DMS79 treated with DMSO at 0.1 percent for 48 hours (cell line): Measurements from ENCODE around the gene PRR11.
"Not testable (repeated sequence)": the region's sequence is repeated elsewhere in the genome, so short reads cannot be mapped to it uniquely, and the experiment has no call there.

Experiments
- DNase-seq: peaks from one replicate; lab custom pipeline; 2025; lab: John Stamatoyannopoulos, UW

PRR11 gene

DNA sequence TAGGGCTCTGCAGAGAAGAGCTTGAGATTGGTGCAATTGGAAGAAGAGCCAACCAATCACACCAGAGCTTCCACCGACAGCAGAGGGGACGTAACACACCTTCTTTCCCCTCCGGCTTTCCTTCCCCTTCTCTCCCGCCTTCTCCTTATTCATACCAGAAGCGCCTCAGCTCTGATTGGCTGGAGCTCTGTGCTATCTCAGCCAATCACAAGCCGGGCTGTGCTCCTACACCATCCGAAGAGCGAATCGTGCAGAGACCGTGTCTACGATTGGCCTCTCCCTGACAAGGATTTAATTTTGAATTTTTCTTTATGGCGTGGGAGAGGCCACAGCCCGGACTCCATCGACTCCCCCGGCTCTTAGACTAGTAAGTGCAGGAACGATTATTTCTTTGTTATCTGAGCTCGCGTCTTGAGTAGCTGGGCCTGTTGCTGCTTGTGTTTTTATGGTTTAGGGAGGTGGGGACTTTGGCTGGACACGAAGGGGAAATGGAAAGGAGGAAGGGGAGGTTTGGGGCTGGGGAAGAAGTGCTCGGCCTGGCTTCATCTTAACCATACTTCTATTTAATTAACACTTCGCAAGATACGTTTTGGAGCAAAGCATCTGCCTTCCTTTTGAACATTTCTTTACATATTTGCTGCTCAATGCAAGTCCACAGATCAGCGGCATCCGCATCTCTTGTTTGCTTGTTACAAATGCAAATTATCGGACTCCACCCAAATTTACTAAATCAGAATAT lies at the start of gene PRR11:
Gene PRR11 (plus strand): TSS at position 308 of the 739 bp plus-strand sequence. CDS start 14,007 bp downstream, outside the sequence.
- DNase-seq: peak; percentile 99

DNA sequence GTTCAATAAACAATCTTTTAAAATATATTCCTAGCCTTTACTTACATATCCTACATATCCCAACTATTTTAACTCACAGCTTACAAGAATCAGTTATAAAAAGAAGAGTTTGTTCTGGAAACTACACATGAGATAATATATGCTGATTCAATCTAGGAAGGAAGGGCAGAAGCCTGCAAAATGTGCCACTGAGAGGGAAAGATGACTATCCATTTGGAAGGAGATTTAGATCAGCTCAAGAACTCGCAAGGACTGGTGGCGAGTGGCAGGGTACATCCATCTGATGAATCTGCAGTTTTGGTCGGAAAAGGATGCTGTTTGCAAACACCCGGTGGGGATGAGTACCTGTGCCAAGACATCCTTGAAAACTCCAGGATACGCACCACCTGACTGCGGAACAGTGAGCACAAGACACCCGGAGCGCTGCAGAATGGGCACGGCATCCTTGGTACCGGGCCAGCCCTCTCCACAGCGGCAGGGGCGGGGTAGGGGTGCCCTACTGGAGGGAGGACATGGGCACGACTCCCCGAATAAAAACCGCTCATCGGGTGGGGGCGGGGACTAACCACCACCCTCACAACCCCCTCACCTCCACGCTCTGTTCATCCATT lies 49.6 kb upstream of the PRR11 start:
- peak; percentile 28 for DNase-seq

DNA sequence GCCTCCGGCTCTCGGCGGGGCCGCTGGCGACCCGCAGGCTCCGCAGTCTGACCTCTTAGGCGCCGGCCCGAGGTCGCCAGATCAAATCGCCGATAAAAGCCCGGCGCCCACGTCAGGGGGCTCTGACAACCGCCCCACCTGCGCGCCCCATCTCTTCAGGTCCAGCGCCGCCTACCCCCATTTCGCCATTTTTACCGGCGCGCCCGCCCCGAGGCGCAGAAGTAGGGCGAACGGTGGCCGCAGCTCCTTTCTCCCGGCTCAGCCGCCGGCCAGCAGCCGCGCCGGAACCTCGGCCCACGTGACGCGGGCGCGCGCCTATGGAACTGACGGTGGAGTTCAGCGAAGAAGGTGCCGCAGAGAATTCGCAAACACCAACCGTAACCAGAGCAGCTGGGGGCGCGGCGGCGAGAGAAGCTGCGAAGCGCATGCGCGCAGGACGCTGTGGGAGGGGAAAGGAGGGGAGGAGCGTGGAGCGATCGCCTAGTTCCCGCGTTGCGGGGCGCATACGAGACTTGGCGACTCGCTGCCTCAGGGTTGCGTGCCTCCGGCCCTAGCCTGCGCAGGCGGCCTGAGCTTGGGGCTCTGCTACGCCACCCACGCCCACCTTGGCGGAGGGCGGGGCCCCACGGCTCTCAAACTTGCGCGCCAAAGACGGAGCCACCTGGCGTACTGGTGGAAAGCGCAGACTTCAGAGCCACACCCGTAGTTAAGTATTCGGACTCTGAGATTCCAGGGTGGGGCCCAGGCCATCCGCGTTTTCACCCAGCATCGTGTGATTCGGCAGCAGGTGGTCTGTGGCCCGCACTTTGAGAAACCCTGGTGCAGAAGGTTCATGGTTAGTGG lies 48.9 kb upstream of the PRR11 start, which contains the start of gene TRIM37:
Gene TRIM37 (minus strand): TSS at position 418 of the 843 bp plus-strand sequence. CDS start 419 bp downstream, outside the sequence.
- peak; percentile 91 for DNase-seq

DNA sequence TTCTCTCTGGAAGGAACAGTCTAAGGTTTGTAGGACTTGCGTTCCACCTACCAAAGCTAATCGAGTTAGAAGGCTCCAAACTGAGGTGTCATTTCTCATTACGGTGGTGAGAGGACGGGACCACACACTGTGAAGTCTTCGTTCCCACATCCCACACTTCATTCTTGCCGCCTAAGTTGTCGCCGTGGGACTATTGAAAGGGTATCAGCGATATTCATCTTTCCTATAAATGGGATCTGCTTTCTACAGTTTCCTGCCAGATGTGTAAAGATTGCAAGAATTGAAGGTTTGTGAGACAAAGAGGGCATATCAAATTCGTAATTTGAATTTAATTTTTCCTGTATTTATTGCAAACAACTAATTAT lies 48.3 kb upstream of the PRR11 start:
- DNase-seq: no peak

DNA sequence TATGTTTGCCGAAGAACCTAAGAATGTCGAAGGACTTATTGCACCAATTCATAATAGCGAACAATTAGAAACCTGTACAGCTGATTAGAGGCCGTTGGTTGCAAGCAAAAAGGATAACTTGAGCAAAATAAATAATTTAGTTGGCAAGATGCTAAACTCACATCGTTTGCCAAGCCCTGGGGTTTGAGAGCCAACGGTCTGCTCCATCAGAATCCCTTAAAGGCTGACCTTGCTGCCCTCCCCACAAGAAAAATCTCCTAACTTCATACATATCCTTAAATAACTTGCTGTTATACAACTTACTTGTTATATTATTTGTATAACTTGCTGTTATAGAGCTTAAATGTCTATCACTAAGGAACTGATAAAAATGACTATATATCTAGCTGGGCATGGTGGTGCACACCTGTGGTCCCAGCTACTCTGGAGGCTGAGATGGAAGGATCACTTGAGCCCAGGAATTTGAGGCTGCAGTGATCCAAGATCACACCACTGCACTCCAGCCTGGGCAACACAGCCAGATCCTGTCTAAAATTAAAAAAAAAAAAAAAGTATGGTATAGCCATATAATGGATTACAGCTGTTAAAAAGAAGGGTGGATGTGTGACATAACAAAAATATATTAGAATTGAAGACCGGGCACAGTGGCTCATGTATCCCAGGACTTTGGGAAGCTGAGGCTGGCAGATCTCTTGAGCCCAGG lies 47.0 kb upstream of the PRR11 start:
- DNase-seq: no peak

DNA sequence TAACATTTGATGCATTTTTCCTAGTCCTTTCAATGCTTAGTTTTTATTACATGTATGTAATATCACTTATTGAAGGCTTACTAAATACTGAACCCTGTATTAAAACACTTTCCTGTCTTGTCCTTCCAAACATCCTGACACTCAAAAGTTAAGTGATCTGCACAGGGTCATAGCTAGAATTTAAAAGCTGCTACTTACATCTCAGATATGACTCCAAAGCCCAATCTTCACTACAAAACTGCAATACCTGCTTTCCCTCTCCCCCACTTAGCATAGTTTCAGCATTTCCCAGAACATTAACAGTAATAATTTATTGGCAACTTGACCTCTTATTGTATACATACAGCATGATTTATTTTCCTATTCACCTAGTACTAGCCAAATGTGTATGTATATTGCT lies 44.6 kb upstream of the PRR11 start:
- no peak for DNase-seq

DNA sequence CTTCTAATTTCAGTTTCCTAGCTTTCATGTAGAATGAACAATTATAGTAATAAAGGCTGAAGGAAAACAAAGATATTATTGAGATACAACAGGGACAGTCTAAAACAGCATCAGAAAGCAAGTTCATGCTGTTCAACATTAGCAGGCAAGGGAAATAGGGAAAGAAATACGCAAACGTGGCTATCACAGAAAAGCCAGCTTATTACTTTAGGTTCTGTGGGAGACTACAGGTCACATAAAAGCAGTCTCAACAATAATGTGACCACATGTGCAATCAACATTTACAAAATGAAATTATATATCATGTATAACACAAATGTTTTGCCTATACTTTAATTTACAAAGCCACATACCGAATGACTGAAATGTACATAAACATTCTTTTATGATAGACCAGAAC lies 44.0 kb upstream of the PRR11 start:
- no peak for DNase-seq

DNA sequence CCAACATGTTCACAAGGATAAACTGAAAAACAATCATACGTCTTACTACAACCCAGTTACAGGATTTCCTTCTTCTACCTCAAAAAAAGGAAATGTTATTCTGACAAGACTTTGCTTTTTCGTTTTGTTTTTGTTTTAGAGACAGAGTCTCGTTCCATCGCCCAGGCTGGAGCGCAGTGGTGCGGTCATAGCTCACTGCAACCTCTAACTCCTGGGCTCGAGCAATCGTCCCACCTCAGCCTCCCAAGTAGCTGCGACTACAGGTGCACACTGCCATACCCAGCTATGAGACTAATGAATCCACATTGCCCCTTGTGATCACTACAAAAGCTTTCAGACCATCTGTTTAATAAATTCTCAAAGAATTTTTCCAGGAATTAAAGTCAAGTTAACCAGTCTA lies 40.1 kb upstream of the PRR11 start:
- DNase-seq: no peak

DNA sequence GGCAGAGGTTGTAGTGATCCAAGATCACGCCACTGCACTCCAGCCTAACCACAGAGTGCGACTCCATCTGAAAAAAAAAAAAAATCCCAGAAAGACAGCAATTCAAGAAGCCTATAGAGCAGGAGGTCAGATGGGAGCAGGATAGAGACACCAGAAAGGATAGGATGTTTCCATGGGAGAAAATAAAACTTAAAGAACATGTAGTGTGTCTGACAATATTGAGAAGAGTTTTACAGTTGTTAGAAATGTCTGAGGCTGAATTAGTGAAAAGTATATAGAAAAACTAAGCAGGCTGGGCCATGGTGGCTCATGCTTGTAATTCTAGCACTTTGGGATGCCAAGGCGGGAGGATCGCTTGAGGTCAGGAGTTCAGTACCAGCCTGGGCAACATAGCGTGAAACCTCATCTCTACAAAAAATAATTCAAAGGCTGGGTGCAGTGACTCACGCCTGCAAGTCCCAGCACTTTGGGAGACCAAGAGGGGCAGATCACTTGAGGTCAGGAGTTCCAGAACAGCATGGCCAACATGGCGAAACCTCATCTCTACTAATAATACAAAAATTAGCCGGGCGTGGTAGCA lies 33.6 kb upstream of the PRR11 start:
- DNase-seq: no peak

DNA sequence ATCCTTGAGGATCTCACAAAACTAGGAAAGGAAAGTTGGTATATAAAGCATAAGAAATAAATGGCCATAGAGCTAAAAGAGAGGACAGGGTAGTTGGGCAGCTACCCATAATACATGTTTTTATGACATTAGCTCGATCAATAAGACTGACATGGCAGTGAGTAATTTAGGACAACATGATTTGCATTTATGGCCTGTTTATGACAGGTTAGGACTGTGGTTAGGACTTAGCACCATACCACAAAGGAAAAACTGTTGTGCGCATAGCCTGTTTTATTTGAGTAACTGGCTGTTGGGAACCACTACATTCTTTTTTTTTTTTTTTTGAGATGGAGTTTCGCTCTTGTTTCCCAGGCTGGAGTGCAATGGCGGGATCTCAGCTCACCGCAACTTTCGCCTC lies 30.9 kb upstream of the PRR11 start:
- DNase-seq: no peak

DNA sequence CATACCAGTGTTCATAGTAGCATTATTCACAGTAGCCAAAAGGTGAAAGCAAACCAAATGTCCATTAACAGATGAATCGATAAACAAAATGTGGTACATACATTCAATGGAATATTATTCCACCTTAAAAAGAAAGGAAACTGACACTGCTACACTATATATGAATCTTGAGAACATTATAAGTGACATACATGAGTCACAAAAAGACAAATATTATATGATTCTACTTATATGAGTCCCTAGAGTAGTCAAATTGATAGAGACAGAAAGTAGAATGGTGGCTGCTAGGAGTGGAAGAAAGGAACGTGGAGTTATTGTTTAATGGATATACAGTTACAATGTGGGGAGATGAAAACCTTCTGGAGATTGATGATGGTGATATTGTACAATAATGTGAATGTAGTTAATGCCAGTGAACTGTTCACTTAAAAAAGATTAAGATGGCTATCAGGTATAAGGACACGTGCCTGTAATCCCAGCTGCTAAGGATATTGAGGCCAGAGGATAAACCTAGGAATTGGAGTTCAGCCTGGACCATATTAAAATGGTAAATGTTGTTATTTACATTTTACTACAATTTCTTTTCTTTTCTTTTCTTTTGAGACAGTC lies 28.6 kb upstream of the PRR11 start:
- DNase-seq: no peak

DNA sequence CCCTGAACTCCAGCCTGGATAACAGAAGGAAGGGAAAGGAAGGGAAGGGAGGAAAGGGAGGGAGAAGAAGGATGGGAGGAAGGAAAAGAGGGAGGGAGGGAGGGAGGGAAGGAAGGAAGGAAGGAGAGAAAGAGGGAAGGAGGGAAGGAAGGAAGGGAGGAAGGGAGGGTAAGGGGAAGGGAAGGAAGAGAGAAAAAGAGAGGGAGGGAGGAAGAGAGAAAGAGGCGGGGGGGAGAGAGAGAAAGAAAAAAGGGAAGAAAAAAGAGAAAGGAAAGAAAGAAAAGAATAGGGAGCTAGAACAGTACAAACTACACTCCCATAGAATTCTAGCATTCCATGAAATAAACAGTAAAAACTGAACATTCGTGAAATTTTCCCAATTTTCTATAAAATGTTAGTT lies 25.7 kb upstream of the PRR11 start:
- no peak for DNase-seq

DNA sequence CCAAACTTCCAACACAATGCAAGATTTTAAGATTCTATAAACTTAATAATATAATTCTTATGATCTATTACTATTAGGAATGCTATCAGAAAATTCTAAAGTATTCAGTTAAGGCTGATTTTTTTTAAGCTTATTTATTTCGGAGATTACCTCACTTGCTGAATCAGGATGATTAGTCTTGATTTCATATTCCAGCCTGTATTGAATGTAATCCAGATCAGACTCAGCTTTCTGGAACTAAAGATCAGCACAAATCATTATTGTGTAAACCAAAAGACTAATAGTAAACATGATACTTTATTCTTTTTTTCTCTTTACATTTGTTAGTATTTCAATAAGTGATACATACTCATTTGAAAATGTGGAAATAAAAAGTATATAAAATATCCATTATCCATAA lies 24.4 kb upstream of the PRR11 start:
- no peak for DNase-seq

DNA sequence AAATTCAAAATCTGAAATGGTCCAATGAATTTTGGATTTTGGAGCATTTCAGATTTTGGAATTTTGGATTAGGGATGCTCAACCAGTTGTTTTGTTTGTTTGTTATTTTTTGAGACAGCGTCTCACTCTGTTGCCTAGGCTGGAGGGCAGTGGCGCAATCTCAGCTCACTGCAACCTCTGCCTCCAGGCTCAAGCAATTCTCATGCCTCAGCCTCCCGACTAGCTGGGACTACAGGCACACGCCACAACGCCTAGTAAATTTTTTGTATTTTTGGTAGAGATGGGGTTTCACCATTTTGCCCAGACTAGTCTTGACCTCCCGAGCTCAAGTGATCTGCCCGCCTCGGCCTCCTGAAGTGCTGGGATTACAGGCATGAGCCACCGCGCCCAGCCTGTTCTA lies 17.2 kb upstream of the PRR11 start:
- DNase-seq: not testable (repeated sequence)

DNA sequence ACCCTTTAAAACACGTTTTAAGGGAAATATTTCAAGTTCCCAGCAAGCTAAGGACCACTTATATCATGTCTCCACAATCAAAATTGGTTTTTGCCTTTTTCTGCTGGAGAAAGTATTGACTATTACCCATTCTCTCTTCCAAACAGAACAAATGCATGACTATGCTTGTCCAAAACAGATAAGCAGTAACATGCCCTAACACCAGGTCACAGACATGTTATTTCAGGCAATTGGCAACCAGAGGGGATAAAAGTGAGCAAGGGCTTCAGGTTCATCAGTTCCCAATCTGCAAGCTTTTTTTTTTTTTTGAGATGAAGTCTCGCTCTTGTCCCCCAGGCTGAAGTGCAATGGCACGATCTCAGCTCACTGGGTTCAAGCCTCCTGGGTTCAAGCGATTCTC lies 15.6 kb upstream of the PRR11 start:
- DNase-seq: no peak

DNA sequence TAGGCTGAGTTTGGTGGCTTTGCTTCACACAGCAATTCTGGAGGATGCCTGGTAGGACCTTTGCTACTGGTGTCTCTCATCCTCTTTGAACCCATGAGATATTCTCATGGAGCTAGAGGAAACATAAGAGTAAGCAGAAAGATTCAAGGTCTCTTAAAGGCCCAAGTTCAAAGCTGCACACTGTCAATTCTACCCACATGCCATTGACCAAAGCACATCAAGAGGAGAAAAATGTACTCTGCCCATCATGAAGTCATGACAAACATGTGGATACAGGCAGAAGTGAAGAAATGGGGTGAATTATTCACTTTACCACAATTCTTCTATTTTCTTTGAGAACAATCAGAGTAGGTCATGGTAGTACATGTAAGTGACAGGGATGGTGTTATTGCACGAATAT lies 13.7 kb upstream of the PRR11 start:
- DNase-seq: no peak

DNA sequence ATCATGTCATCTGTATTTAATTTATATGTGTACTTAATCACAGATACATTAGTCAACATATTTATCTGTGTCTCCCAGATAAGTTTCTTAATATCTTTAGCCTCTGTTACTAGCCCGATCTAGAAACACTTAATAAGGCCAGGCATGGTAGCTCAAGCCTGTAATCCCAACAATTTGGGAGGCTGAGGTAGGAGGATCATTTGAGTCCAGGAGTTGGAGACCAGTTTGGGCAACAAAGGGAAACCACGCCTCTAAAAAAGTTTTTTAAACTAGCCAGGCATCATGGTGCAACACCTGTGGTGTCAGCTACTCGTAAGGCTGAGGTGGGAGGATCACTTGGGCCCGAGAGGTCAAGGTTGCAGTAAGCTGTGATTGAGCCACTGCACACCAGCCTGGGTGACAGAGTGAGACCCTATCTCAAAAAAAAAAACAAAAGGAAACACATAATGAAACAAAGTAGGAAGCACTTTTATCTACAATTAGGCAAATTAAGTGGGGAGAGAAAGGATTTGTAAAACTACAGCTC lies 9.9 kb upstream of the PRR11 start:
- DNase-seq: no peak

DNA sequence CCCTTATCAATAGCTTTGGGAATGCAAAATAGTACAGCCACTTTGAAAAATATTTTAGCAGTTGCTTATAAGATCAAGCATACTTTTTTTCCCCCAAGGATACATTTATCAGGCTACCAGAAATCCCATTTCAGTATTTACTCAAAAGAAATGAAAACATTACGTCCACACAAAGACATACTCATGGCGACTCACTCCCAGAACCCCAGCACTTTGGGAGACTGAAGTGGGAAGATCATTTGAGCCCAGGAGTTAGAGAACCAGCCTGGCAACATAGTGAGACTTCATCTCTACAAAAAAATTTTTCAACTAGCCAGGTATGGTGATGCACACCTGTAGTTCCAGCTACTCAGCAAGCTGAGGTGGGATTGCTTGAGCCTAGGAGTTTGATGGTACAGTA lies 6.5 kb upstream of the PRR11 start:
- DNase-seq: no peak

DNA sequence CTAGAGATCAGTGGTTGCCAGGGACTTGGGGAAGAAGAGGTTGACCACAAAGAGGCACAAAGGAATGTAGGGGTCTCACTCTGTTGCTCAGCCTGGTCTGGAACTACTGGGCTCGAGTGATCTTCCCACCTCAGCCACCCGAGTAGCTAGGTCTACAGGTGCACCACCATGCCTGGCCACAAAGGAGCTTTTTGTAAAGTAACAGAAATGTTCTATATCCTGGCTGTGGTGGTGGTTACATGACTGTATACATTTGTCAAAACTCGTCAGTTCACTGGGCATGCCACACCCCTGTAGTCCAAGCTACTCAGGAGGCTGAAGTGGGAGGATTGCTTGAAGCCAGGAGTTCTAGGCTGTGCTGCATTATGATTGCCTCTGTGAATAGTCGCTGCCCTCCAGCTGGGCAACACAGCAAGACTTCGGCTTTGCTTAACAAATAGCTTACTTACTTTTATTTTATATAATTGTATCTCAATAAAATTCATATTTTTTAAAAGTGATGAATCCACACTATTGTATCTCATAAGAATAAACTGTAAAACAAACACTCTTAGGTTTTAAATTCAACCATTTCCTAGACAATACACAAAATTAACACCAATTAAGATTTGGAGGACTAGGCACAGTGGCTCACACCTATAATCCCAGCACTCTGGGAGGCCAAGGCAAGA lies 5.6 kb upstream of the PRR11 start:
- no peak for DNase-seq

DNA sequence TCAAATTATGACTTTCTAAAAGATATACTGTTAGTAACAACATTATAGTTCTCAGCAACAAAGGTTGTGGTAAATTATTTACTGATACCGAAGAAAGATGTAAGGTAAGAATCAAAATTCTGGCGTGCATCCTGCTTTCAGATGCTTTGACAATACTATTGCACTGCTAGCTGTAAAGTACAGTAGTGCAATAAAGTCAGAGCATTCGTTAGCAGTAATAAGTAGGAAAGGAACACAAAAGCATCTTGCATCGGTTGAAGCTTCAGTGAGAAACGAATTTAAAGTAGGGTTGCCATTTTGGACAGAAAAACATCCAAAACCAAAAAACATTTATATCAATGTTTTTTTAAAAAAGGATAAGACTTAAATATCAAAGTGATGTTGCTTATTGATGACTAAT lies 4.5 kb upstream of the PRR11 start:
- DNase-seq: no peak

DNA sequence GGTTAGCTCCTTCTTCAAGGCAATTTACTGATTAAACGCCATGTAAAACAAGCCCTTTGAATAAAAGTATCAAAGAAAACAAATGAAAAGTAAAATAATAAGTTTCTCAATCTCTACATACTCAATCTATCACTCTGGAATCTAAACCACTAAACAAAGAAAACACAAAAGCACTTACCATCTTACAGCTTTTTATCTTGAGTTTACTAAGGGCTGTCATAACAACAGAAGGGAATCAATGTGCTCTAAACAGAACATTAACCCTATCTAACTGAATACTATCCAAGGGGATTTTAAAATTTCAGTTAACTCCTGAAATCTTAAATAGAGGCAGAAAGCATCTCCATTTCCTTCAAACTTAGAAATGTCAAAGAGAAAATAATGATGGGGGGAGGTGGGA lies 4.0 kb upstream of the PRR11 start:
- DNase-seq: no peak
